HepG2 (cell line): Measurements from ENCODE around the gene DDR1. TPM values are rescaled to one million over a fixed set of nuclear protein-coding genes. Genes with fewer than 3 reads are reported as not detected.

ENCODE experiments used
- ATAC-seq: fragments of 200-7000 bp; cut with Tn5 transposase; 3 replicates; pipeline ENCODE4 v1.9.1; 2020; ENCODE audit warnings: mild to moderate bottlenecking, moderate library complexity
- BruUV-seq: library from RNA; stranded (reverse); fragments of 400-500 nt; replicated peaks from 2 replicates; lab custom pipeline; 2021; lab: Mats Ljungman, UMichigan
- CTCF ChIA-PET: fragments of 300-600 bp; formaldehyde crosslinking; extraction: SDS; loops from one replicate; lab custom pipeline; 2021; ENCODE audit warnings: low total read pairs, inconsistent platforms, low intra/inter-chr PET ratio; lab: Yijun Ruan, JAX
- POLR2A ChIA-PET: fragments of 350-600 bp; sonication (Branson Sonifier 250); formaldehyde crosslinking; loops from one replicate; lab custom pipeline; 2020; ENCODE audit warnings: antibody characterized with exemption, inconsistent platforms; lab: Yijun Ruan, JAX
- DNase-seq: peaks from one replicate; pipeline ENCODE4 v3.0.0-alpha.2; 2015; ENCODE audit warnings: low spot score
- FAIRE-seq: peaks from 3 replicates; lab custom pipeline; 2011; peaks lifted over from hg19 to GRCh38; lab: Jason Lieb, UNC
- H2AFZ ChIP-seq: one replicate; pipeline ENCODE4 v1.6.1; 2011; ENCODE audit warnings: low read length, inconsistent platforms
- H3K27ac ChIP-seq: fragments of 300-600 bp; 3 replicates; pipeline ENCODE4 v1.8.0; 2011; ENCODE audit warnings: mixed run types, mild to moderate bottlenecking, mixed read lengths, low read length, inconsistent platforms; ENCODE audit not compliant: insufficient read depth; ENCODE audit errors: extremely low read length
- H3K27me3 ChIP-seq, 2 experiments: fragments of 200-600 bp in 1 of 2; 2 replicates in 1 of 2; 3 replicates in 1 of 2; pipeline versions ENCODE4 v1.6.0 to v1.8.0; 2011; ENCODE audit warnings: low read length in 2 of 2, mild to moderate bottlenecking in 2 of 2, moderate library complexity in 2 of 2, inconsistent platforms in 1 of 2; ENCODE audit not compliant: insufficient read depth in 2 of 2, control insufficient read depth in 1 of 2
- H3K36me3 ChIP-seq, 2 experiments: fragments of 200-600 bp in 1 of 2; replicated peaks in 1 of 2; 2 replicates in 1 of 2; 3 replicates in 1 of 2; pipeline versions ENCODE4 v1.5.1 to v1.8.0; 2011; ENCODE audit warnings: low read length in 2 of 2, inconsistent platforms in 1 of 2; ENCODE audit not compliant: insufficient read depth in 2 of 2, control insufficient read depth in 1 of 2
- H3K4me1 ChIP-seq: 2 replicates; pipeline ENCODE4 v1.5.1; 2012; ENCODE audit warnings: low read length, inconsistent platforms; ENCODE audit not compliant: insufficient read depth
- H3K4me2 ChIP-seq: 2 replicates; pipeline ENCODE4 v1.6.0; 2011; ENCODE audit warnings: low read depth, low read length, inconsistent platforms
- H3K4me3 ChIP-seq, 3 experiments: fragments of 200-600 bp in 1 of 3; sonication (generic), shearing (Covaris generic) in 1 of 3; replicated peaks in 1 of 3; 2 replicates each; pipeline ENCODE4 v1.5.1; 2011 to 2016; ENCODE audit warnings: low read length in 3 of 3, inconsistent platforms in 2 of 3, low read depth in 2 of 3, mild to moderate bottlenecking in 2 of 3, control low read depth in 1 of 3, mixed read lengths in 1 of 3; ENCODE audit not compliant: insufficient read depth in 1 of 3
- H3K79me2 ChIP-seq: one replicate; pipeline ENCODE4 v1.6.1; 2011; ENCODE audit warnings: low read length, inconsistent platforms; ENCODE audit not compliant: insufficient read depth
- H3K9ac ChIP-seq: 2 replicates; pipeline ENCODE4 v1.6.0; 2011; ENCODE audit warnings: mild to moderate bottlenecking, low read depth, low read length, inconsistent platforms; ENCODE audit not compliant: insufficient read depth
- H3K9me3 ChIP-seq: 2 replicates; pipeline ENCODE4 v1.5.1; 2012; ENCODE audit warnings: mild to moderate bottlenecking, low read length
- H4K20me1 ChIP-seq: 2 replicates; pipeline ENCODE4 v1.6.0; 2011; ENCODE audit warnings: inconsistent platforms, mild to moderate bottlenecking, low read length, moderate library complexity; ENCODE audit not compliant: insufficient read depth
- CC2D1A ChIP-seq: sonication (generic); formaldehyde crosslinking; IDR thresholded peaks from 2 replicates; pipeline ENCODE4 v1.8.1; 2023; ENCODE audit warnings: mild to moderate bottlenecking, missing genetic modification reagents
- DNMT1 ChIP-seq: sonication (generic); formaldehyde crosslinking; IDR thresholded peaks from 2 replicates; pipeline ENCODE4 v1.5.1; 2020; ENCODE audit warnings: mild to moderate bottlenecking, missing genetic modification reagents
- ELF1 ChIP-seq: sonication (generic); formaldehyde crosslinking; IDR thresholded peaks from 2 replicates; pipeline ENCODE4 v1.4.0; 2020; ENCODE audit warnings: missing genetic modification reagents
- HDAC6 ChIP-seq: fragments of 200-600 bp; sonication (generic); IDR thresholded peaks from 2 replicates; pipeline ENCODE4 v1.7.0; 2017; ENCODE audit warnings: mild to moderate bottlenecking, antibody characterized with exemption, low read length, low read depth
- PAWR ChIP-seq: sonication (generic); formaldehyde crosslinking; IDR thresholded peaks from 2 replicates; pipeline ENCODE4 v1.4.0; 2020; ENCODE audit warnings: missing genetic modification reagents, mild to moderate bottlenecking, borderline replicate concordance
- PHF5A ChIP-seq: IDR thresholded peaks from one replicate; pipeline ENCODE4 v1.6.1; 2018; ENCODE audit warnings: low read depth, missing genetic modification reagents; ENCODE audit not compliant: unreplicated experiment
- RBM22 ChIP-seq: fragments of 200-400 bp; formaldehyde crosslinking; optimal IDR thresholded peaks from 2 replicates; pipeline ENCODE3; 2017; ENCODE audit warnings: mild to moderate bottlenecking, low read length, moderate library complexity
- RXRA ChIP-seq: sonication (generic); formaldehyde crosslinking; IDR thresholded peaks from 2 replicates; pipeline ENCODE4 v1.5.1; 2020; ENCODE audit warnings: missing genetic modification reagents
- SIX4 ChIP-seq: sonication (generic); formaldehyde crosslinking; IDR thresholded peaks from 2 replicates; pipeline ENCODE4 v1.4.0; 2020; ENCODE audit warnings: missing genetic modification reagents
- TCF7L2 ChIP-seq: IDR thresholded peaks from 2 replicates; pipeline ENCODE4 v1.6.1; 2011; ENCODE audit warnings: mild to moderate bottlenecking, low read depth, low read length, moderate library complexity
- ZBTB20 ChIP-seq: sonication (generic); formaldehyde crosslinking; IDR thresholded peaks from 2 replicates; pipeline ENCODE4 v1.8.1; 2023; ENCODE audit warnings: missing genetic modification reagents, low read depth, mild to moderate bottlenecking, borderline replicate concordance
- ZNF644 ChIP-seq: IDR thresholded peaks from 2 replicates; pipeline ENCODE4 v1.6.1; 2016; ENCODE audit warnings: low read depth
- WGBS: methylation state at CpG from one replicate; pipeline ENCODE4 v1.1.6; 2017; ENCODE audit warnings: low lambda C conversion rate; 5-methylcytosine and 5-hydroxymethylcytosine counted together
- in situ Hi-C: cut with HindIII; loops from 2 replicates; pipeline ENCODE4 v1.10.0; 2017; ENCODE audit warnings: low pct_unique_long_range_greater_than_20kb; ENCODE audit not compliant: extremely low pct_ligation_motif_present
- intact Hi-C: fragments of 100-400 bp; cut with micrococcal nuclease; formaldehyde crosslinking; loops from one replicate; pipeline ENCODE4 v1.10.0; 2022; ENCODE audit not compliant: unreplicated experiment
- polyA plus RNA-seq, 8 experiments: library from polyadenylated mRNA; depleted of rRNA in 3 of 8; stranded (reverse) in 7 of 8; unstranded in 1 of 8; fragments of >200 nt; fragmentation: Illumina TruSeq in 4 of 8; extraction: Trizol in 4 of 8; gene quantifications; 2 replicates each; pipeline versions ENCODE4 v1.2.1 to v1.2.3, GENCODE V29; 2011 to 2016; ENCODE audit warnings: low read depth in 4 of 8, missing spikeins in 1 of 8, mixed read lengths in 1 of 8; ENCODE audit not compliant: insufficient read depth in 1 of 8
- total RNA-seq, 5 experiments: library from RNA; depleted of rRNA; stranded (reverse); fragments of >200 nt; fragmentation: Illumina TruSeq; extraction: Trizol; gene quantifications; 2 replicates each; pipeline ENCODE4 v1.2.3, GENCODE V29; 2016; ENCODE audit warnings: low read depth in 1 of 5
- TF ChIP-seq, protein P1 (sequence below): fragments of 450-650 bp; IDR thresholded peaks from 2 replicates; pipeline ENCODE4 v1.6.1; 2017; ENCODE audit warnings: mild to moderate bottlenecking
- TF ChIP-seq, protein P2 (sequence below): sonication (generic); formaldehyde crosslinking; IDR thresholded peaks from 2 replicates; pipeline ENCODE4 v1.4.0; 2020; ENCODE audit warnings: mild to moderate bottlenecking, low read depth, missing genetic modification reagents
- TF ChIP-seq, protein P3 (sequence below), 2 experiments: sonication (generic) in 1 of 2; formaldehyde crosslinking in 1 of 2; IDR thresholded peaks; 2 replicates each; pipeline versions ENCODE4 v1.4.0 to v1.6.1; 2016 to 2020; ENCODE audit warnings: borderline replicate concordance in 1 of 2, low read depth in 1 of 2, mild to moderate bottlenecking in 1 of 2, missing genetic modification reagents in 1 of 2

Gene DDR1
- total and polyA plus RNA-seq, 2 of the 13 experiments (the other 11 are each of a cell fraction or from before 2014, with no cell fraction given) = 16.7 to 20.2 TPM

DNA sequence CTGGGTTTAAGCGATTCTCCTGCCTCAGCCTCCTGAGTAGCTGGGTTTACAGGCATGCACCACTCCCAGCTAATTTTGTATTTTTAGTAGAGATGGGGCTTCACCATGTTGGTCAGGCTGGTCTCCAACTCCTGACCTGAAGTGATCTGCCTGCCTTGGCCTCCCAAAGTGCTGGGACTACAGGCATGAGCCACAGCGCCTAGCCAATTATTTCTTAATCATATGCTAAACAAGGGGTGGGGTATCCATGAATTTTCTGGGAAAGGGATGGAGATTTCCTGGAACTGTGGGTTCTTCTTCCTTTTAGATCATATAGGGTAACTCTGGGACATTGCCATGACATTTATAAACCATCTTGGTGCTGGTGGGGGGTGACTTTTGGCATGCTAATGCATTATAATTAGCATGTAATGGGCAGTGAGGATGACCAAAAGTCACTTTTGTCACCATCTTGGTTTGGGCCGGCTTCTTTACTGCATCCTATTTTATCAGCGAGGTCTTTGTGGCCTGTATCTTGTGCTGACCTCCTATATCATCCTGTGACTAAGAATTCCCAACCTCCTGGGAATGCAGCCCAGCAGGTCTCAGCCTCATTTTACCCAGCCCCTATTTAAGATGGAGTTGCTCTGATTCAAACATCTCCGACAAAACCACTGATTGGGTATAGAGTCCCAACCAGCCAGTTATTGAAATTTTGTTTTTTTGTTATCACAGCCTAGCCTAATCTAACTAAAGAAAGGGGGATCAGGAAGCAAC lies 29.9 kb upstream of the DDR1 start:
- no peak for ATAC-seq
- Histone ChIP-seq H3K9me3 (peaks cover 31% of the 10 kb centered on the region), H3K36me3 (no peaks in the 10 kb centered on the region), H3K79me2 (no peaks in the 10 kb centered on the region), H3K4me1 (peaks cover 35% of the 10 kb centered on the region), H3K27me3 (no peaks in the 10 kb centered on the region), H4K20me1 (no peaks in the 10 kb centered on the region), H2AFZ (no peak overlapping the region), H3K27ac (no peak overlapping the region), H3K9ac (no peak overlapping the region), H3K4me3 (no peak overlapping the region), H3K4me2 (no peak overlapping the region)
- WGBS = 91% methylated on average over 5 of the region's 5 CpGs
- intact Hi-C loops = no loop called here
- in situ Hi-C loops = no loop called here
- POLR2A ChIA-PET = no interaction called here
- no peak for DNase-seq
- CTCF ChIA-PET = no interaction called here
- no peak for FAIRE-seq
- TF ChIP-seq, protein P1, sequence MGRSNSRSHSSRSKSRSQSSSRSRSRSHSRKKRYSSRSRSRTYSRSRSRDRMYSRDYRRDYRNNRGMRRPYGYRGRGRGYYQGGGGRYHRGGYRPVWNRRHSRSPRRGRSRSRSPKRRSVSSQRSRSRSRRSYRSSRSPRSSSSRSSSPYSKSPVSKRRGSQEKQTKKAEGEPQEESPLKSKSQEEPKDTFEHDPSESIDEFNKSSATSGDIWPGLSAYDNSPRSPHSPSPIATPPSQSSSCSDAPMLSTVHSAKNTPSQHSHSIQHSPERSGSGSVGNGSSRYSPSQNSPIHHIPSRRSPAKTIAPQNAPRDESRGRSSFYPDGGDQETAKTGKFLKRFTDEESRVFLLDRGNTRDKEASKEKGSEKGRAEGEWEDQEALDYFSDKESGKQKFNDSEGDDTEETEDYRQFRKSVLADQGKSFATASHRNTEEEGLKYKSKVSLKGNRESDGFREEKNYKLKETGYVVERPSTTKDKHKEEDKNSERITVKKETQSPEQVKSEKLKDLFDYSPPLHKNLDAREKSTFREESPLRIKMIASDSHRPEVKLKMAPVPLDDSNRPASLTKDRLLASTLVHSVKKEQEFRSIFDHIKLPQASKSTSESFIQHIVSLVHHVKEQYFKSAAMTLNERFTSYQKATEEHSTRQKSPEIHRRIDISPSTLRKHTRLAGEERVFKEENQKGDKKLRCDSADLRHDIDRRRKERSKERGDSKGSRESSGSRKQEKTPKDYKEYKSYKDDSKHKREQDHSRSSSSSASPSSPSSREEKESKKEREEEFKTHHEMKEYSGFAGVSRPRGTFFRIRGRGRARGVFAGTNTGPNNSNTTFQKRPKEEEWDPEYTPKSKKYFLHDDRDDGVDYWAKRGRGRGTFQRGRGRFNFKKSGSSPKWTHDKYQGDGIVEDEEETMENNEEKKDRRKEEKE = no peak
- TF ChIP-seq SIX4 (CRISPR knock-in tag) (no peak), ELF1 (CRISPR knock-in tag) (no peak), HDAC6 (no peak), RXRA (CRISPR knock-in tag) (no peak), PHF5A (CRISPR knock-in tag) (no peak), ZNF644 (CRISPR knock-in tag) (no peak), RBM22 (no peak), ZBTB20 (CRISPR knock-in tag) (no peak), TCF7L2 (no peak), PAWR (CRISPR knock-in tag) (no peak), DNMT1 (no peak), CC2D1A (CRISPR knock-in tag) (no peak)
- TF ChIP-seq, protein P2, sequence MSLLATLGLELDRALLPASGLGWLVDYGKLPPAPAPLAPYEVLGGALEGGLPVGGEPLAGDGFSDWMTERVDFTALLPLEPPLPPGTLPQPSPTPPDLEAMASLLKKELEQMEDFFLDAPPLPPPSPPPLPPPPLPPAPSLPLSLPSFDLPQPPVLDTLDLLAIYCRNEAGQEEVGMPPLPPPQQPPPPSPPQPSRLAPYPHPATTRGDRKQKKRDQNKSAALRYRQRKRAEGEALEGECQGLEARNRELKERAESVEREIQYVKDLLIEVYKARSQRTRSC (CRISPR knock-in tag) = no peak
- TF ChIP-seq, protein P3, sequence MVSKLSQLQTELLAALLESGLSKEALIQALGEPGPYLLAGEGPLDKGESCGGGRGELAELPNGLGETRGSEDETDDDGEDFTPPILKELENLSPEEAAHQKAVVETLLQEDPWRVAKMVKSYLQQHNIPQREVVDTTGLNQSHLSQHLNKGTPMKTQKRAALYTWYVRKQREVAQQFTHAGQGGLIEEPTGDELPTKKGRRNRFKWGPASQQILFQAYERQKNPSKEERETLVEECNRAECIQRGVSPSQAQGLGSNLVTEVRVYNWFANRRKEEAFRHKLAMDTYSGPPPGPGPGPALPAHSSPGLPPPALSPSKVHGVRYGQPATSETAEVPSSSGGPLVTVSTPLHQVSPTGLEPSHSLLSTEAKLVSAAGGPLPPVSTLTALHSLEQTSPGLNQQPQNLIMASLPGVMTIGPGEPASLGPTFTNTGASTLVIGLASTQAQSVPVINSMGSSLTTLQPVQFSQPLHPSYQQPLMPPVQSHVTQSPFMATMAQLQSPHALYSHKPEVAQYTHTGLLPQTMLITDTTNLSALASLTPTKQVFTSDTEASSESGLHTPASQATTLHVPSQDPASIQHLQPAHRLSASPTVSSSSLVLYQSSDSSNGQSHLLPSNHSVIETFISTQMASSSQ (IDR thresholded peaks at IDR 0.05; ENCODE audit: low read depth) = no peak
- TF ChIP-seq, protein P3 (CRISPR knock-in tag; IDR thresholded peaks at IDR 0.05; ENCODE audit: borderline replicate concordance) = no peak
- no TSS peak for BruUV-seq
